DLD1 (cell line): ENCODE measurements around the gene NUP42.

Experiments used
- in situ Hi-C: cut with HindIII; loops from 2 replicates; pipeline ENCODE4 v1.10.0; 2017; ENCODE audit warnings: low sequenced_read_pairs

NUP42 gene

DNA sequence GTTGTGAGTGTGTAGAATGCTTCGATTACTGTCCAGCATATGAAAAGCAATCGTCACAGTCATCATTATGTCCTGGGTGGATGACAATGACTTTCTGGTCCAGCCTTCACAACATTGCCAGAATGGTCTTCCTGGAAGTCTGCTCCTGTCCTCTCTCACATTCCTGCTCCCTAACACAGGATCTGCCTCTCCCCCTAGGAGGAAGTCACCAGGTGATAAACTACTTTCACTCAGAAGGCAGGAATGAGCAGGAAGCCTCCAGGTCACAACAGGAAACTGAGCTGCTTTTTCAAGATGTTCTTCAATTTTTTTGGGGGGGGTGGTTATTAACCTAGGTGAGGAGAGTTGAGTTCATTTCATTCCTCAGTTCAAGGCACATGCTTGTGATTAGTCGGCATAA, 51.1 kb downstream of the NUP42 start:
- in situ Hi-C loops = no loop called here

- in situ Hi-C loops = no loop called here
Observed at GRCh38 chr7:23234569-23235296, 52.9 kb downstream of the NUP42 start.

- in situ Hi-C loops = no loop called here
Observed at GRCh38 chr7:23235813-23236221, 54.0 kb downstream of the NUP42 start.

DNA sequence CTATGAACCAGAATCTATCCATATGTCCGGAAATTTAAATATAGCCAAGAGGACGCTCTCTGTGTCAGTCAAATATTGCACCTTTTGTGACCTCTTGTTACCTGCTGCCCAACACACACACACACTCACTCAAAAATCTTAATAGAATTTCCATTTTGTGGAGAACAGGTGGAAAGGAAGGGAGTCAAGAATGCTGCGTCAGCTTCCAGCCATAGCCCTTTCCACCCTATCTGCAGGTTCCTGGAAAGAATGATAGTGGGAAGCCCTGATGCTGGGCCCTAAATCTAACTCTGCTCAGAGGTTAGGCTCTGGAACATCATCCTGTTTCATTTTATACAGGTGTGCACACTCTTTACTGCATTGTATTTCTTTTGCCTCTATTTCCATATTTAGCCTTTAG, 55.2 kb downstream of the NUP42 start:
- in situ Hi-C loops = no loop called here

DNA sequence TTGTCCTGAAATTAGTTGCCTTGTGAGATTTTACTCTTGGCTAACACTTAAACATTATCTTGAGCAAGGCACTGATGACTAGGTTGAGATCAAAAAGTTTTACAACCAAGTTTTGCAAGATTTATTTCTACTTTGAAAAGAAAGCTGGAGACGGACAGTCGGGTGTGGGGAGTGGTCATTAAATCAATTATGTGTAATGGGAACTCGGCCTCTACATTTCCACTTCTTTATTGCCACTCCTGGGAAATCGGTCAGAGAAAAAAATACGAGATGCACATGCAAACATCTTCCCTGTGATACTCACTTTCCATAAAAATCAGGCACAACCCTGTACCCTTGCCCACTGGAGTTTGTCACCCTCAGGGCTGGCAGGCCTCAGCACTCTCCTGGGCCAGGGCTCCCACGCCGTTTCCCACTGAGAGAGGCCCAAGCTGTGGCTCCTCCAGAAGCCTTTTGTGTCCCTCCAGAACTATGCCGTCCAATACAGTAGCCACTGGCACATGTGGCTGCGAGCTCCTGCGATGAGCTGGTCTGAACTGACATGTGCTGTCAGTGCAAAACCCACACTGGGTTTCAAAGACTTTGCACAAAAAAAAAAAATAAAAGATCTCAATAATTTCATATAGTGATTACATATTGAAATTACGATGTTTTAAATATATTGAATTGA, 57.3 kb downstream of the NUP42 start:
- in situ Hi-C loops = no loop called here

- in situ Hi-C loops = no loop called here
Observed at GRCh38 chr7:23239698-23240097, 57.9 kb downstream of the NUP42 start.

DNA sequence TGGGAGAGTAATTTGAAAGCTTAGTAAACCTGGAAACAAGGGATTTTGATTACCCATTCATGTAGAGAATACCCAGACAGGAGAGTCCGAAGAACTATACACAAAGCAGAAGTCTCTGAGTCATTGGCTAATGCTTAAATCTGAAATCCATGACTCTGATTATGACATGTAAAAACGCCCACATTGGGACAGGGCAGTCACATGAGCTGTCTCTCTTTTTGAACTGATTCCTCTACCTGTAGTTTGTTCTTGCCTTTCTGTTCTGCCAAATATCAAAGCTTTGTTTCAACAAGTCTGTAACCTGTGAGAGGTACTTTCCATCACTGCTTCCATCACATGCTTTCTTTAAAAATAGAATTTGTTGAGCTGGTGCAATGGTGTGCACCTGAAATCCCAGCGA, 60.5 kb downstream of the NUP42 start:
- in situ Hi-C loops = no loop called here

DNA sequence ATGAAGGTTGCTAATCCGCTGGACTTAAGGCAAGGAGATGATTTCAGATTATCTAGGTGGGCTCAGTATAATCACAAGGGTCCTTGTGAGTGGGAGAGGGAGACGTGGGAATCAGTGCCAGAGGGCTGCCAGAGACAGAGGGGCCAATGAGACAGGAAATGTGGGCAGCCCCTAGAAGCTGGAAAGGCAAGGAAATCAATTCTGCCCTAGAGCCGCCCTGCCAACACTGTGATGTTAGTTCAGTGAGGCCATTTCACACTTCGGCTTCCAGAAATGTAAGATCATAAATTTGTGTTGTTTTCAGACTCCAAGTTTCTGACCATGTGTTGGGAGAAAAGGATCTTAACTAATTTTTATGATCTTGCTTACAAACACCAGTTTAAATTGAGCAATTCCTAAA, 61.1 kb downstream of the NUP42 start:
- in situ Hi-C loops = no loop called here

GRCh38 chr7:23246555-23246954, 64.7 kb downstream of the NUP42 start, which contains the start of gene GPNMB:
Gene GPNMB, plus strand, starts transcription at chr7:23246775. Its CDS starts 83 bp downstream, at chr7:23246858.
- in situ Hi-C loops = no loop called here

- in situ Hi-C loops = no loop called here
Observed at GRCh38 chr7:23247046-23247602, 65.3 kb downstream of the NUP42 start.

DNA sequence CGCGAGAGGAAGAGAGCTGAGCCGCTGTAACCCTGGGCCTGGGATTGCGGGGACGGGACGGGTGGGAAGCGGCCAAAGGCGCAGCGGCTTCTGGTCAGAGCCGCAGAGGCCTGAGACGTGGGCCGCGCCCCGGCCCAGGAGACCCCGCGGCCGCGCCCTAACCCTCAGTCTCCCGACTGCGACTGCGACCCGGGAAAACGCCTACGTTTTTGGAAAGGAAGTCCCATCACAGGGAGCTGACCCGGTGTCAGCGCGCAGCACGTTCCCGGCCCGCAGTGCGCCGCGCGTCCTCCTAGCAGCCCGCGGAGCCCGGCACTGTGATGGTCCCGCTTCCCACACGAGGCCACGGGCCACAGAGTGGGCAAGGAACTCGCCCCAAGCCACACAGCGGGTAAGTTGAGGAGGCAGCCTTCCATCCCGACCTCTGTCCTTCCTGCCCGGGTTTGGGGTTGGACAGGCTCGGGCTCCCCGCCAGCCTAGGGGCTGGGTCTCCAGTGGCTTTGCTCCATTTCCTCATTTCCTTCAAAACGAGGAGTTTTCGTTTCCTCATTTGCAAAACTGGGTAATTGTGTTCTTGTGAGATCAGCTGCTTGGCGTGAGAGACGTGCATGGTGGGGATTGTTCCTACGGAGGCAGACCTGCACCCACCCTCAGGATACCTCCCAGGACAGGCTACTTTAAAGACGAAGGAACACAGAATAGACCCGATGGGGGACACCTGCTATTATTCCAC, 65.9 kb downstream of the NUP42 start:
- in situ Hi-C loops = no loop called here

DNA sequence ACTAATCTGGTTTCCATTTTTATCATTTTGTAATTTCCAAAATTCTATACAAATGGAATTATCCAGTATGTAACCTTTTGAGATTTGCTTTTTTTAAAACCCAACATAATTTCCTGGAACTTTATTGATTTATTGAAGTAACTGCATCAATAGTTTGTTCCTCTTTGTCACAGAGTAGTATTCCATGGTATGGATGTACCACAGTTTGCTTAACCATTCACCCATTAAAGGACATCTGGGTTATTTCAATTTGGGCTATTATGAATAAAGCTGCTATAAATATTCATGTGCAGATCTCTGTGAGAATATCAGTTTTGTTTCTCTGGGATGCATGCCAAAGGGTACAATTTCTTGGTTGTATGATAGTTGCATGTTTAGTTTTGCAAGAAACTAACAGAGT, 67.6 kb downstream of the NUP42 start:
- in situ Hi-C loops = no loop called here
